GM21390 (cell line): ENCODE data around the gene SYCP3.

Experiments
- ATAC-seq: cut with Tn5 transposase; IDR thresholded peaks from one replicate; pipeline ENCODE4 v1.9.1; 2021; ENCODE audit not compliant: unreplicated experiment

The SYCP3 gene

DNA sequence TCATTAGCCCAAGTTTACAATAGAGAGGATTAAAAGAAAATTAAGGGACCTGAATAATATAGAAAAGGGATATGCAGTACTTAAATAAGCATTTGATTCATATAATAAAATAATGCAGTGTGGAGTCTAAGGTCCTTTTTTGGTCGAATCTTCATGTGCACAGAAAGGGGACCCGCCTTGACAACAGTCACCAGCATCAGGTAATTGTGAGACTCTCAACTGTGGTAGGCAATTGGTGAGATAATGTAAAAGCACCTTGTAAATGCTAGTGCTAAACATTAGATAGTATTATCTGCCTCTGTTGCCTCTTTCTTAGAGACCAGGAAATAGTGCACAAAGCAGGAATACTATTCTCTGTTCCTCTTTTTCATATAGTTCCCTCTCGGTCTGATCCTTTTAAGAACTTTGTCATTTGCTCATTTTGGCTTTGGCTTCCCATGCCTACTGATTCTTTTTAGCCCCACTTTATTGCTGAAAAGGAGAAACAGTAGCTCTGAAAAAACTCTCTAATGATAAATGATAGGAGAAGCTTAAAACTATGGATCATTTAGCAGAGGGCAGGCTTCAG lies 24.3 kb downstream of the SYCP3 start:
- ATAC-seq: no peak

- no peak for ATAC-seq
These were observed 25.3 kb downstream of the SYCP3 start for GRCh38 chr12:101713930-101714329.

- no peak for ATAC-seq
These were observed 26.1 kb downstream of the SYCP3 start for GRCh38 chr12:101713059-101713682.

DNA sequence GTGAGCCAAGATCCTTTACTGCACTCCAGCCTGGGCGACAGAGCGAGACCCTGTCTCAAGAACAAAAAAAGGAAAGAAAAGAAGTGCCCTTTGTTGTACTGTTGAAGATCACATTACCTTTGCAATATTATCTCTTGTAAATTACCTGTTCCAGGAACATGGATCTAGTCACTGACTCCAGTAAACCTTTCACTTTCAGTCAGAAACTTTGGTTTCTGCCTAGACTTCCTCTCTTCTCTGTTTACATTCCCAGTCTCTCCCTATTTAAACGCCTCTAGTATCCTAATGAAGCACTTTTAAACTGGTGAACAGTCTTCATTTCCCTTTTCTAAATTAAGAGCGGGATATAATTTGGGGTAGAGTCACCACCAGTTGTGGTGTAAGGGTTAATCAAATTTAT lies 29.0 kb downstream of the SYCP3 start:
- ATAC-seq: no peak

GRCh38 chr12:101707131-101707782 lies 32.0 kb downstream of the SYCP3 start:
- no peak for ATAC-seq

GRCh38 chr12:101706403-101706802 lies 32.9 kb downstream of the SYCP3 start:
- ATAC-seq: no peak

- ATAC-seq: no peak
These were observed 35.8 kb downstream of the SYCP3 start for GRCh38 chr12:101703487-101703886.

DNA sequence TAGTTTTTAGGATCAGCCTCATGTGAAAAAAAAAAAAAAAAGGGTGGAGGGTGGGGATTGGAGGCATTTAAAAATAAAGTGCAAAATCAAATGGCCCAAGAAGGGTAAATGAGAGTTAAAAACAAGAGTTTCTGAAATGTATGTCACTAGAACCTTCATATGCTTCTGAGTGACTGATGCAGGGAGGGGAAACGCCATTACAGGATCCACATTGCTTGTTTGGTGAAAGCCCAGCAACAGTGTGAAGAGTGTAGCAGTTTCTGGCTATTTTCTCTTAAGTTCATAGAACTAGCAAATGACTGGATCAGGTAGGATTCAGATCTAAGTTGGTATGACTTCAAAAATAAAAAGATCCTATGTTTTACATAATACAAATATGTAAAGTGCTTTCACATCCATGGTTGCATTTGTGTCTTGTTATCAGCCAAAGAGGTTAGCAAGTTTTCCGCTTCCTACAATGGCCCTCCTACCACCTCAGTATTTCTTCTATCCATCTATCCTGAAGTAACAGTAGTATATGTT lies 38.9 kb downstream of the SYCP3 start:
- ATAC-seq: no peak

DNA sequence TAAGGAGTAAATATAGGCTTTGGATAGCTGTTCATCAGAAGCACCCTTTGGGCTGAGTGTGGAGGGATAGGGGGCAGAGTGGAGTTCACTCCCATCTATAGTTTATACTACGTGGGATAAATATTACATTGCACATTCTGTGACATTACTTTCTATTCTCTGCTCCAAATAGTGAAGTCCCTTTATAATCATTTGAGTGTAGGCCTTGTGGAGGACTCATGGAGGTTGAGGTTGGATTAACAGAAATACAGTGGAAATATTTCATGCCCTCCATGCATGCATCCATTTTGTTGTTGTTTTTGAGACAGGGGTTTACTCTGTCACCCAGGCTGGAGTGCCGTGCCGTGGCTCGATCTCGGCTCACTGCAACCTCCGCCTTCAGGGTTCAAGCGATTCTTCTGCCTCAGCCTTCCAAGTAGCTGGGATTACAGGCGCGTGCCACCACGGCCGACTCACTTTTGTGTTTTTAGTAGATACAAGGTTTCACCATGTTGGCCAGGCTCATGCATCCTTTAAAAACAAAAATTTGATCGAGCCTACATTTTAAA lies 40.4 kb downstream of the SYCP3 start:
- ATAC-seq: no peak

DNA sequence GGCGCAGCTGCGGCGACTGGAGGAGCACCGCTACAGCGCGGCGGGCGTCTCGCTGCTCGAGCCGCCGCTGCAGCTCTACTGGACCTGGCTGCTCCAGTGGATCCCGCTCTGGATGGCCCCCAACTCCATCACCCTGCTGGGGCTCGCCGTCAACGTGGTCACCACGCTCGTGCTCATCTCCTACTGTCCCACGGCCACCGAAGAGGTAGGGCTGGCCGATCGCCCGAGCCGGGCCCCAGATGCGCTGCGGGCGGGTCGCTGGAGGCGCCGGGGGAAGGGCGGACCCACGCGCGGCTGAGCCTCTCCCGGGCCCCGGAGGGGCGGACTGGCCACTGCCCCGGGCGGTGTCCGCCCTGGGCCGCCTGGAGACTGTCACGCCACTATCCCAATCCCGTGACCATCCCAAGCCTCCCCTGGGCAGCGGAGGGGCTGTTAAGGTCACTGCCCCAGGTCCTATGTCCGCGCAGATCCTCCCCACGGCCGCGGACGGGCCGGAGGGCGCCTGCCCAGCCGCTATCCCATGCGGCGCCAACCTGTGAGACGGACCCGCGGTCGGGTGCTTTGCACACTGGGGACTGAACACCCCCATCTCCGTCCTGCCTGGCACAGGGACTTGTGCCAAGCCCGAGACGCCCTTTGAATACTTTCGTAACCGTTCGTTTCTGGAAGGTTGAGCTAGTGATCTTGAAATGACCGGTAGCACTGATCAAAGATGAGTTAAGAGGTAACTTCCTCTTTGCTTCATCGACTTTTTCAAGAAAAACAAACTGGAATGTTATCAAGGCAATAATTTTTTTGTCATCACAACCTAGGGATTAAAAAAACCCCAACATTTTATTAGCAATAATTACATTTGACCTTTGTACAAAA lies 41.1 kb downstream of the SYCP3 start:
- peak; percentile 38 for ATAC-seq

GRCh38 chr12:101697197-101697929 lies 41.9 kb downstream of the SYCP3 start, which contains the start of gene CHPT1:
CHPT1 (plus strand) TSS chr12:101697640; CDS start chr12:101697862, 222 bp downstream.
- peak; percentile 71 for ATAC-seq

DNA sequence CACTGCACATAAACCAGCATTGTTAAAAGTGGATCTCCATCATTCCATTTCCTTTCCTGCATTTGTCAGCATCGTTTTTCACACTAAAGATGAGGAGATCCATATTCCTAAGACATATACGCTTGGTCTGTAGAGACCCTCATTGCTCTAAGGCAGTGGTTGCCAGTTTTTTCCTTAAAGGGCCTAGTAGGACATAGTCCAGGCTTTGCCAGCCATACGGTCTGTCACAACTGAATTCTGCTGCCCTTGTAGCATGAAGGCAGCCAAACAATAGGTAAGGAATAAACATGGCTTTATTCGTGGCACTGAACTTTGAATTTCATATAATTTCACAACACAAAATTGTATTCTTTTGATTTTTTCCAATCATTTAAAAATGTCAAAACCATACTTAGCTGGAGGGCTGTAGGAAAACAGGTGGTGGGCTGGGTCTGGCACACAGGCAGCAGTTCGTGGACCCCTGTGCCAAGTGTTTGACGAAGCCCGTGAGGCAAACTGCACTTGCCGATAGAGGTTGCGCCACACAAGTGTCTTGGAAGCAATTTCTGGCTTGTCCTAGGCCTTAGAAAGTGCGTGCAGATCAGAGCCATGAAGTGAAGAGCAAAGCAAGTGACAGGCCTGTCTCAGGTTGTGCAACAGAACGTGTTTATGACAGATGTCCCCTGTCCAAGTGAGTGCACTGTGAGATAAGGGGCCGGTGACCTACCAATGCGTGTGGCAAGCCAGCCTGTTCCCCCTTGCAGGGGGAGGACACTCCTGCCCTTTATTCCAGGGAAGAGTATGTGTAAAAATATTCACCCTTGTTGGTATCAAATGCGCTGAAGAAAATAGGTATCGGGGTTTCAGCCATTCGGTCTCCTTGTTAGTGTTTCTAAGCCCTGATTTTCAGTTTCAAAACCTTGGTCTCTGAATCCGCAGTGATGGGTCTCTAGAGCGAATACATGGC lies 42.7 kb downstream of the SYCP3 start:
- ATAC-seq: peak; percentile 36

DNA sequence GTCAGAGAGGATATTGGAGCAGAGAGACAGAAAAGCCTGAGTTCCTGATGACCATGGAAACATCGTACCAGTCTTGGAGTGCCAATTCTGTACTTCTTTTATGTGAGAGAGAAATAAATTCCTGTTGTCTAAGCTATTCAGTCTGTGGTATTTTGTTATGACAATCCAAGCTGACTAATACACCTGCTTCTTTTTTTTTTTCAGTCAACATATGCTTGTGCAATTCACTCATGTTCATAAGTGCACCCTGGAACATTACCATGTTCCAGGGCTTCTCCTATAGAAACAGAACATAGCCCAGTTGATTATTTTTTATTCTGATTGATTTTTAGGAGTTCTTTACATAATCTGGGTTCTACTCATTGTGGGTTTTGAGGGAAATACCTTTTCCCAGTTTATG lies 43.6 kb downstream of the SYCP3 start:
- ATAC-seq: no peak

DNA sequence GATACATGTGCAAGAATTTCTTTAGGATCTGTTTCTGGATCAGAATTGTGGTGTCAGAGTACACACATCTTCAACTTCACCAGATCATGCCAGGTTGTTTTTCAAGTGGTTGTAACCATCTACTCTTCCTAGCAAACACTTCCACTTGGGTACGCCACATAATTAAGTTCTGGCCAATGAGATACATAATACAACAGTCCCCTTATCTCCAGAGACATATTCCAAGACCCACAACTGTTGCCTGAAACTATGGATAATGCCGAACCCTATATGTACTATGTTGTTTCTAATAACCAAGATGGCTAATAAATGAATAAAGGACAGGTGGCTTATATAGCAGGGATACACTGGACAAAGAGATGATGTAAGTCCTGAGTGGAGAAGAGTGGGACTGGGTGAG lies 44.3 kb downstream of the SYCP3 start:
- ATAC-seq: no peak

- no peak for ATAC-seq
These were observed 44.9 kb downstream of the SYCP3 start for GRCh38 chr12:101694297-101694848.

- ATAC-seq: no peak
These were observed 47.7 kb downstream of the SYCP3 start for GRCh38 chr12:101691503-101692096.

DNA sequence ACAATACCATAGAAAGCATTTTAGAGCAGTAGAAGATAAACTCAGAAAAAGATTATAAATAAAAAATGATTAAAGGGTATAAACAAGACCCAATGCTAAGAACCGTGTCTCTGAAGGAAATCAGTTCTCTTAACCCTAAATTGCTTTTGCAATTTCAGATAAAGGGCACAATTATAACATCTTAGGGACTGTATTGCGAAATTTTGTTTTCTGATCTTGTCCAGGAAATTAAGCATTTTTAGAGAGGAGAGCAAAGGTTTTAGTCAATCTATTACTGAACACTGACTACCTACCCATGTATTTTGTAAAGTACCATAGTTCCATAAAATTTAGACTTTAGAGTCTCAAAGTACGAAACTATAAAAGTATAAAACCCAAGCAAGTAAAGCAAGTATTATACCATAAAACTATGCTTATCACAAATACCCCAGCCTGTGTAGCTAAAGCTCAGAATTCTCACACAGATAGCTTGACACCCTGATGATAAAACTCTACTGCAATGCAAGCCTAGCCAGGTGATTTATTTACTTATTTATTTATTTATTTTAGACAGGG lies 48.6 kb downstream of the SYCP3 start:
- no peak for ATAC-seq

GRCh38 chr12:101686176-101686575 lies 53.1 kb downstream of the SYCP3 start:
- ATAC-seq: no peak
